Measurements from ENCODE around the gene PLAC1.

Gene PLAC1

DNA sequence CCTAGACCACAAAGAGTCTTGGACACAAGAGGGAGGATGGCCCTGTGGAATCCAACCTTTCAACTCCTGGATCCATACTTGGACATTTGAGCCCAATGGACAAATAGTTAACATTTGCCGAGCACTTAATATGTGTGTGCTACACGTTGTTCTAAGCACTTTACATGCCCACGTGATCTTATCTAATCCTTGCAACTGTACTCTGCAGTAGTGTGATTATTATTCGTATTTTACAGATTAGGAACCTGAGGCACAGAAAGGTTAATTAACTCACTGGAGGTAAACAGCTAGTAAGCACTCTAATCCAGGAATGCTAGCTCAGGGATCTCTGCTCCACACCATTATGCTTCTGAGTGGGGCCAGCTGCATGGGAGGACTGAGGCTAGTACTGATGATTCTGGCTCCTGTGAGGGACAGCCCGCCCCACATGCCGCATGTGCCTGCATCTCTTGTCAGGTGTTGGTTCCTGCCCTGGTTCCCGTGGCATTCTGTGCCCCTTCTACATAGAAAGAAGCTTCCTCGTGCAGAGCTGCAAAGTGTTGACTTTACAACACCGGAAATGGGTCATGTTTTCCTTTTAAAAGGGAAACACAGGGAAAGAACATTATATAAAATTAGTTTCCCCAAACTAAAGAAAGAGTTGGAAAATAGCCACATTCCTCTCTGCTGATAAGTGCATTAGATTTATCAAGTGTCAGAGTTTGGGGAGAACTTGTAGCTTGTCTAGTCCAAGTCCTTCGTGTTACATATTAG is 34.8 kb downstream of the PLAC1 start:
- DNase-seq = no peak
- Histone ChIP-seq H3K27ac (no peak overlapping the region), H3K4me1 (peaks cover 0 to 22% (median 1%) of the 10 kb centered on the region in 4 donors), H3K36me3 (no peaks in the 10 kb centered on the region), H3K4me3 (no peak overlapping the region), H3K27me3 (no peaks in the 10 kb centered on the region), H3K9me3 (no peaks in the 10 kb centered on the region)
- intact Hi-C loops (cut with DNase I; ENCODE audit: low total_unique reads) = no loop called here
- TF ChIP-seq, protein P1, sequence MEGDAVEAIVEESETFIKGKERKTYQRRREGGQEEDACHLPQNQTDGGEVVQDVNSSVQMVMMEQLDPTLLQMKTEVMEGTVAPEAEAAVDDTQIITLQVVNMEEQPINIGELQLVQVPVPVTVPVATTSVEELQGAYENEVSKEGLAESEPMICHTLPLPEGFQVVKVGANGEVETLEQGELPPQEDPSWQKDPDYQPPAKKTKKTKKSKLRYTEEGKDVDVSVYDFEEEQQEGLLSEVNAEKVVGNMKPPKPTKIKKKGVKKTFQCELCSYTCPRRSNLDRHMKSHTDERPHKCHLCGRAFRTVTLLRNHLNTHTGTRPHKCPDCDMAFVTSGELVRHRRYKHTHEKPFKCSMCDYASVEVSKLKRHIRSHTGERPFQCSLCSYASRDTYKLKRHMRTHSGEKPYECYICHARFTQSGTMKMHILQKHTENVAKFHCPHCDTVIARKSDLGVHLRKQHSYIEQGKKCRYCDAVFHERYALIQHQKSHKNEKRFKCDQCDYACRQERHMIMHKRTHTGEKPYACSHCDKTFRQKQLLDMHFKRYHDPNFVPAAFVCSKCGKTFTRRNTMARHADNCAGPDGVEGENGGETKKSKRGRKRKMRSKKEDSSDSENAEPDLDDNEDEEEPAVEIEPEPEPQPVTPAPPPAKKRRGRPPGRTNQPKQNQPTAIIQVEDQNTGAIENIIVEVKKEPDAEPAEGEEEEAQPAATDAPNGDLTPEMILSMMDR (IDR thresholded peaks at IDR 0.05) = no peak

DNA sequence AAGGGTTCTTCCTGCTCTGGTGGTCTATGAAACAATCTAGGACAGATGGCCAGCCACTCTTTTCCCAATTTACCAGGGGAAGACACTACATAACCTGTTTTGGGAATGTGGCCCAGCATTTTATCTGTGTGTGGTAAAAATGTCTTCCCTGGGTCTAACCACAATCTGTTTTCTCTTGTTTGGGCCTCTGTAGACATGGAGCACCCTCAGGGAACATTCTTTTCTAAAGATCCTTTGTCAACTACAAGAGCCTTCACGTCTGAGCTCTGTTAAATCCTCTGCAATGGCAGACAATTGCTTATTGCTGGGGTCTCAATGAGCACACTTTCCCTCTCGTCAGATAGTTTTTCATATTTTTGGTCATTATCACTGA is 35.5 kb downstream of the PLAC1 start:
- H3K27me3 ChIP-seq = no peaks in the 10 kb centered on the region
- peaks cover 0 to 22% (median 1%) of the 10 kb centered on the region in 4 donors for H3K4me1 ChIP-seq
- TF ChIP-seq, protein P1 (IDR thresholded peaks at IDR 0.05) = no peak
- H3K9me3 ChIP-seq = no peaks in the 10 kb centered on the region
- no peak overlapping the region for H3K4me3 ChIP-seq
- no peaks in the 10 kb centered on the region for H3K36me3 ChIP-seq
- intact Hi-C loops (cut with DNase I; ENCODE audit: low total_unique reads) = no loop called here
- no peak for DNase-seq
- no peak overlapping the region for H3K27ac ChIP-seq

DNA sequence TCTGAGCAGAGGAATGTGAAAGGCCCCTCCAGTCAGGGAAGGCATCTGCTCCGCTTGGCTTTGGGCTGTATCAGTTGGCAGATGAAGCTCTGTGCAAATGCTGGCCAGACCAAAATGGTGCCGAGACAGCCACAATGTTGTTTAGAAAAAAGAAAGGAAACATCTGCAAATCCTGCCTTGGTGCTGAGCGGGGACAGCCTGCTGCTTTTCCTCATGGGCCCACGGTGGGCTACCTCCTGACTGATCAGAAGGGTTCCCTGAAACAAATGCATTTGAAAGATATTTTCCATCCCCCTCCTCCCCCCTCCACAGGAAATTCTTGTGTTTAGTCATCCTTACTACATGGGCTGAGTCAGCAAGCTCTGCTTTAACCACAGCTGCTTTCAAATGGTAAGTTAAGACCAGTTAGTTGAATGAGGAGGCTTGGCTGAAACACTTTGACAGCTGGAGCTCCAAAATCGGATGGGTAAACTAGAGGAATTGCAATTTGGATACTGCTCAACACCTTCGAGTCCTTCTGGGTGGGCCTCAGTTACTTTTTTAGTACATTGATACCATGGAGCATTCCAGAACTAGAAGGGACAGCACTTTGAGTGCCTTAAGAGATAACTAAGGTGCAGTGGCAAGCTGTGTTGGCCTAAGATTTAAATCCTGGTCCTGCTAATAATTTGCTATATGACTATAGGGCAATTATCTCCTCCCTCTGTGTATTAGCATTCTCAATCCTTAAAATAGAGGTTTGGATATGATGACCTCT is 36.0 kb downstream of the PLAC1 start:
- no peak for DNase-seq
- TF ChIP-seq, protein P1 (IDR thresholded peaks at IDR 0.05) = no peak
- Histone ChIP-seq H3K9me3 (no peaks in the 10 kb centered on the region), H3K4me3 (no peak overlapping the region), H3K27ac (no peak overlapping the region), H3K36me3 (no peaks in the 10 kb centered on the region), H3K27me3 (no peaks in the 10 kb centered on the region), H3K4me1 (peaks cover 0 to 22% (median 1%) of the 10 kb centered on the region in 4 donors)
- intact Hi-C loops (cut with DNase I; ENCODE audit: low total_unique reads) = no loop called here

DNA sequence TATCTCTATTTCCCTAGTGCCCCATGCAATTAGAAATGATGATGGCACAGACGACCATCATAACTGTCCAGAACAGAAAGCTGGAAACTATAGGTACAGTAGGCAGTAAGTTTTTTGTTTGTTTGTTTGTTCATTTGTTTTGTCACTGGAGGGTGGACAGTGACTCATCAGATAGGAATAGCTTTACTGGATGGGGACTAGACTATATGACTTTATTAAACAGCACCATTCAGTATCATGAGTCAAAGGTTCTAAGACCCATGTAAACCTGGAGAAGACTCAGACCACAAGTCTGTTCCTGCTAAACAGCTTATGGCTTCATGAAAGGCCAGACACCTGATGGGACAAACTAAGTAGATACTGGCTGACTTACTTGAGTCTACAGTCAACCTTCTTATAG is 38.4 kb downstream of the PLAC1 start:
- Histone ChIP-seq H3K27me3 (no peaks in the 10 kb centered on the region), H3K27ac (no peak overlapping the region), H3K4me1 (peaks cover 0 to 9% (median 0%) of the 10 kb centered on the region in 4 donors), H3K9me3 (no peaks in the 10 kb centered on the region), H3K36me3 (no peaks in the 10 kb centered on the region), H3K4me3 (no peak overlapping the region)
- intact Hi-C loops (cut with DNase I; ENCODE audit: low total_unique reads) = no loop called here
- DNase-seq = no peak
- TF ChIP-seq, protein P1 (IDR thresholded peaks at IDR 0.05) = no peak

DNA sequence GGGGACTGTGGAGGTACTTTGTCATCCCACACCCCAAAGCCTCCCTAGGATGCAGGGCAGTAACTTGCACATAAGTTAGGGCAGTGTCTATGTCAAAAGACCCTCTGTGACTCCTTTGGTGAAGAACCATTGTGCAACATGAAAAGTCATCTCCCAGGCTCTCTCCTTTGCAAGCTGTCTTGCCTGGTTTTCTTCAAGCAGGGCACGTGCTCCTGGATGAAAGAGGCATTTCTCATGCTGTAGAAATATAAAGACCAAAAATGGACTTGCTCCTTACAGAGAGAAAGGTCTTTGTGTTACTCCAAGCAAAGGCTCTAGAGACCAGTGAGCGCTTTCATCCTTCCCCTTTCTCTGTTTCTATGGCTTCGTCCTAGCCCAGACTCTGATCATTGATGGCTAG is 44.9 kb downstream of the PLAC1 start:
- Histone ChIP-seq H3K4me1 (no peaks in the 10 kb centered on the region), H3K36me3 (no peaks in the 10 kb centered on the region), H3K27ac (no peak overlapping the region), H3K9me3 (no peaks in the 10 kb centered on the region), H3K4me3 (no peak overlapping the region), H3K27me3 (no peaks in the 10 kb centered on the region)
- intact Hi-C loops (cut with DNase I; ENCODE audit: low total_unique reads) = no loop called here
- TF ChIP-seq, protein P1 (IDR thresholded peaks at IDR 0.05) = no peak
- no peak for DNase-seq

Measured in tibial artery (tissue), 4 donors.